Fibroblast of lung (primary cell): ENCODE measurements around the gene HSPA12B. TPM values are rescaled to one million over a fixed set of nuclear protein-coding genes. Genes with fewer than 3 reads are reported as not detected.

ENCODE experiments used
- DNase-seq, 2 donors: peaks; one replicate each; pipeline versions ENCODE4 v3.0.0 to v3.0.0-alpha.2; 2010; ENCODE audit warnings: low read depth in 2 of 2
- H2AFZ ChIP-seq: 2 replicates; pipeline ENCODE4 v1.5.1; 2012; ENCODE audit warnings: low read length, control low read depth, inconsistent platforms
- H3K27ac ChIP-seq: 2 replicates; pipeline ENCODE4 v1.5.1; 2011; ENCODE audit warnings: low read length, control low read depth; ENCODE audit not compliant: insufficient read depth
- H3K27me3 ChIP-seq: 2 replicates; pipeline ENCODE4 v1.5.1; 2011; ENCODE audit warnings: mild to moderate bottlenecking, low read length; ENCODE audit not compliant: control insufficient read depth, insufficient read depth
- H3K36me3 ChIP-seq: 2 replicates; pipeline ENCODE4 v1.5.1; 2011; ENCODE audit warnings: low read length; ENCODE audit not compliant: control insufficient read depth, insufficient read depth
- H3K4me1 ChIP-seq: 2 replicates; pipeline ENCODE4 v1.5.1; 2011; ENCODE audit warnings: low read length; ENCODE audit not compliant: control insufficient read depth, insufficient read depth; ENCODE audit errors: extremely low read depth
- H3K4me2 ChIP-seq: 2 replicates; pipeline ENCODE4 v1.5.1; 2011; ENCODE audit warnings: low read length, control low read depth; ENCODE audit not compliant: insufficient read depth; ENCODE audit errors: extremely low read depth
- H3K4me3 ChIP-seq, 4 experiments: fragments of 200-600 bp in 1 of 4; sonication (generic) in 1 of 4; replicated peaks in 1 of 4; 2 replicates each; pipeline ENCODE4 v1.5.1; 2011 to 2016; ENCODE audit warnings: low read length in 4 of 4, low read depth in 3 of 4, mild to moderate bottlenecking in 3 of 4, control low read depth in 2 of 4, inconsistent platforms in 1 of 4, mixed read lengths in 1 of 4; ENCODE audit not compliant: insufficient read depth in 1 of 4; ENCODE audit errors: control extremely low read depth in 1 of 4
- H3K79me2 ChIP-seq: 2 replicates; pipeline ENCODE4 v1.5.1; 2012; ENCODE audit warnings: mild to moderate bottlenecking, low read length, inconsistent platforms; ENCODE audit not compliant: control insufficient read depth, insufficient read depth
- H3K9ac ChIP-seq: 2 replicates; pipeline ENCODE4 v1.5.1; 2011; ENCODE audit warnings: mild to moderate bottlenecking, low read length, control low read depth; ENCODE audit not compliant: insufficient read depth
- H3K9me3 ChIP-seq: 2 replicates; pipeline ENCODE4 v1.5.1; 2012; ENCODE audit warnings: low read depth, low read length; ENCODE audit not compliant: control insufficient read depth, insufficient read depth
- H4K20me1 ChIP-seq: 2 replicates; pipeline ENCODE4 v1.5.1; 2011; ENCODE audit warnings: low read length; ENCODE audit not compliant: control insufficient read depth, insufficient read depth; ENCODE audit errors: extremely low read depth
- CTCF ChIP-seq, 2 donors: IDR thresholded peaks in 1 of 2; conservative IDR thresholded peaks in 1 of 2; 1 replicate in 1 of 2; 2 replicates in 1 of 2; pipeline ENCODE4 v1.5.1; 2011 to 2012; ENCODE audit warnings: low read length in 2 of 2, control low read depth in 1 of 2, inconsistent platforms in 1 of 2, low read depth in 1 of 2, mild to moderate bottlenecking in 1 of 2
- EZH2 ChIP-seq: IDR thresholded peaks from 2 replicates; pipeline ENCODE4 v1.5.1; 2012; ENCODE audit warnings: low read length, control low read depth, mild to moderate bottlenecking; ENCODE audit errors: missing control alignments
- polyA plus RNA-seq, 2 donors: library from polyadenylated mRNA; depleted of rRNA in 1 of 2; stranded (reverse) in 1 of 2; unstranded in 1 of 2; fragments of >200 nt; gene quantifications; 2 replicates each; pipeline ENCODE4 v1.2.1, GENCODE V29; 2011 to 2012; ENCODE audit warnings: missing spikeins in 1 of 2
- total RNA-seq: library from RNA; depleted of rRNA; stranded (reverse); fragments of >200 nt; gene quantifications from 2 replicates; pipeline ENCODE4 v1.2.1, GENCODE V29; 2014

The HSPA12B gene
- total and polyA plus RNA-seq, 2 donors (not counting 1 experiment from before 2014, with no cell fraction given): 0.02 to 0.17 TPM

GRCh38 chr20:3755269-3755668 lies 22.8 kb downstream of the HSPA12B start:
- no peak overlapping the region for H3K4me3 ChIP-seq
- no peaks in the 10 kb centered on the region for H3K9me3 ChIP-seq
- H3K27me3 ChIP-seq: no peaks in the 10 kb centered on the region
- TF ChIP-seq EZH2 (no peak), CTCF (conservative IDR thresholded peaks at IDR 0.05 in 1 of 2, IDR thresholded peaks at IDR 0.05 in 1 of 2; ENCODE audit: low read depth in 1 of 2, low read length in 2 of 2) (no peak)
- no peak overlapping the region for H3K27ac ChIP-seq
- H2AFZ ChIP-seq: no peak overlapping the region
- peaks cover 3% of the 10 kb centered on the region for H3K36me3 ChIP-seq
- no peak overlapping the region for H3K4me2 ChIP-seq
- no peak overlapping the region for H3K9ac ChIP-seq
- H3K4me1 ChIP-seq: no peaks in the 10 kb centered on the region
- no peaks in the 10 kb centered on the region for H4K20me1 ChIP-seq
- no peaks in the 10 kb centered on the region for H3K79me2 ChIP-seq
- no peak for DNase-seq

- no peaks in the 10 kb centered on the region for H3K79me2 ChIP-seq
- H3K27me3 ChIP-seq: no peaks in the 10 kb centered on the region
- H3K4me2 ChIP-seq: no peak overlapping the region
- no peaks in the 10 kb centered on the region for H3K9me3 ChIP-seq
- H4K20me1 ChIP-seq: no peaks in the 10 kb centered on the region
- no peak overlapping the region for H3K9ac ChIP-seq
- DNase-seq: no peak
- TF ChIP-seq EZH2: no peak
- no peak for TF ChIP-seq CTCF (conservative IDR thresholded peaks at IDR 0.05 in 1 of 2, IDR thresholded peaks at IDR 0.05 in 1 of 2; ENCODE audit: low read depth in 1 of 2, low read length in 2 of 2)
- H3K4me1 ChIP-seq: no peaks in the 10 kb centered on the region
- H2AFZ ChIP-seq: no peak overlapping the region
- no peak overlapping the region for H3K27ac ChIP-seq
- H3K4me3 ChIP-seq: no peak overlapping the region
- H3K36me3 ChIP-seq: peaks cover 3% of the 10 kb centered on the region
Observed at GRCh38 chr20:3755814-3756480, 23.5 kb downstream of the HSPA12B start.

- no peaks in the 10 kb centered on the region for H4K20me1 ChIP-seq
- H3K4me2 ChIP-seq: no peak overlapping the region
- no peak overlapping the region for H3K9ac ChIP-seq
- peaks cover 3% of the 10 kb centered on the region for H3K36me3 ChIP-seq
- TF ChIP-seq EZH2 (no peak), CTCF (conservative IDR thresholded peaks at IDR 0.05 in 1 of 2, IDR thresholded peaks at IDR 0.05 in 1 of 2; ENCODE audit: low read depth in 1 of 2, low read length in 2 of 2) (no peak)
- no peak overlapping the region for H3K4me3 ChIP-seq
- H3K4me1 ChIP-seq: no peaks in the 10 kb centered on the region
- no peak for DNase-seq
- H2AFZ ChIP-seq: no peak overlapping the region
- no peak overlapping the region for H3K27ac ChIP-seq
- no peaks in the 10 kb centered on the region for H3K9me3 ChIP-seq
- H3K79me2 ChIP-seq: no peaks in the 10 kb centered on the region
- no peaks in the 10 kb centered on the region for H3K27me3 ChIP-seq
Observed at GRCh38 chr20:3757268-3757667, 24.8 kb downstream of the HSPA12B start.
